OCI-LY7 (cell line): ENCODE results near the gene CNOT6. TPM values are rescaled to one million over a fixed set of nuclear protein-coding genes. Genes with fewer than 3 reads are reported as not detected.
A peak's percentile ranks its signal among the peaks of the same experiment; 100 is the strongest.
"Not testable (repeated sequence)": the region's sequence is repeated elsewhere in the genome, so short reads cannot be mapped to it uniquely, and the experiment has no call there.

Experiments
- BruUV-seq: library from RNA; stranded (reverse); fragments of 400-500 nt; replicated peaks from 2 replicates; lab custom pipeline; 2021; lab: Mats Ljungman, UMichigan
- CTCF ChIA-PET: fragments of 300-600 bp; sonication (Branson Sonifier 250); formaldehyde crosslinking; loops from one replicate; lab custom pipeline; 2022; ENCODE audit warnings: antibody characterized with exemption; ENCODE audit not compliant: unreplicated experiment; lab: Charles Lee
- POLR2A ChIA-PET: fragments of 300-600 bp; sonication (Branson Sonifier 250); formaldehyde crosslinking; loops from one replicate; lab custom pipeline; 2022; ENCODE audit warnings: antibody characterized with exemption; lab: Charles Lee
- DNase-seq: peaks from one replicate; pipeline ENCODE4 v3.0.0-alpha.2; 2015; ENCODE audit warnings: low spot score
- H2AFZ ChIP-seq: fragments of 200-600 bp; sonication (generic), shearing (Covaris generic); 2 replicates; pipeline ENCODE4 v1.6.1; 2014; ENCODE audit warnings: mild to moderate bottlenecking, antibody characterized with exemption, low read length, moderate library complexity
- H3K27ac ChIP-seq: fragments of 200-600 bp; sonication (generic); 2 replicates; pipeline ENCODE4 v1.5.1; 2014; ENCODE audit warnings: mixed run types, low read depth, mild to moderate bottlenecking, moderate library complexity, low read length, inconsistent platforms; ENCODE audit not compliant: poor library complexity, severe bottlenecking
- H3K36me3 ChIP-seq: fragments of 200-600 bp; sonication (generic); 2 replicates; pipeline ENCODE4 v1.6.1; 2014; ENCODE audit warnings: mild to moderate bottlenecking, antibody characterized with exemption, low read length, moderate library complexity, mixed read lengths; ENCODE audit not compliant: insufficient read depth
- H3K4me1 ChIP-seq: fragments of 200-600 bp; sonication (generic); 2 replicates; pipeline ENCODE4 v1.5.1; 2014; ENCODE audit warnings: mild to moderate bottlenecking, low read length; ENCODE audit not compliant: insufficient read depth, poor library complexity, severe bottlenecking
- H3K4me2 ChIP-seq: fragments of 200-600 bp; sonication (generic); 2 replicates; pipeline ENCODE4 v1.6.1; 2014; ENCODE audit warnings: mild to moderate bottlenecking, low read length
- H3K4me3 ChIP-seq: fragments of 200-600 bp; sonication (generic); 2 replicates; pipeline ENCODE4 v1.5.1; 2014; ENCODE audit warnings: mild to moderate bottlenecking, low read depth, low read length; ENCODE audit not compliant: poor library complexity, severe bottlenecking
- H3K79me2 ChIP-seq: fragments of 200-600 bp; sonication (generic); 2 replicates; pipeline ENCODE4 v1.6.1; 2016; ENCODE audit warnings: low read depth, mild to moderate bottlenecking, low read length, moderate library complexity, mixed read lengths; ENCODE audit not compliant: insufficient read depth
- H3K9me2 ChIP-seq: fragments of 200-600 bp; sonication (generic); 2 replicates; pipeline ENCODE4 v1.6.1; 2016; ENCODE audit warnings: mild to moderate bottlenecking, low read length, mixed read lengths; ENCODE audit not compliant: insufficient read depth
- H3K9me3 ChIP-seq: fragments of 200-600 bp; sonication (generic); 2 replicates; pipeline ENCODE4 v1.6.1; 2014; ENCODE audit warnings: mild to moderate bottlenecking, mixed run types, low read length, mixed read lengths
- H4K20me1 ChIP-seq: fragments of 200-600 bp; sonication (generic); 2 replicates; pipeline ENCODE4 v1.6.1; 2014; ENCODE audit warnings: mild to moderate bottlenecking, antibody characterized with exemption, low read length, moderate library complexity, mixed read lengths; ENCODE audit not compliant: insufficient read depth
- EZH2phosphoT487 ChIP-seq: fragments of 200-600 bp; sonication (generic); IDR thresholded peaks from 2 replicates; pipeline ENCODE4 v1.6.1; 2018; ENCODE audit warnings: low read depth, borderline replicate concordance, mild to moderate bottlenecking, mixed run types, antibody characterized with exemption, low read length, moderate library complexity, mixed read lengths
- intact Hi-C: fragments of 100-400 bp; cut with micrococcal nuclease; formaldehyde crosslinking; loops from one replicate; pipeline ENCODE4 v1.10.0; 2022; ENCODE audit not compliant: unreplicated experiment
- total RNA-seq, 2 experiments: library from RNA; depleted of rRNA in 1 of 2; stranded (reverse); fragments of >200 nt in 1 of 2; shearing (Covaris generic) in 1 of 2; gene quantifications; 2 replicates each; pipeline ENCODE4 v1.2.3, GENCODE V29; 2014 to 2022
- TF ChIP-seq, protein P1 (sequence below): fragments of 200-600 bp; sonication (generic); conservative IDR thresholded peaks from 2 replicates; pipeline ENCODE4 v1.5.1; 2014; ENCODE audit warnings: mild to moderate bottlenecking, antibody characterized with exemption, low read length, moderate library complexity, mixed read lengths

The CNOT6 gene
- total RNA-seq, 2 experiments from 2014 or later, result 9.4 to 30.1 TPM

GRCh38 chr5:180470966-180471582, 23.1 kb upstream of the CNOT6 start:
- H3K4me1 ChIP-seq, result no peaks in the 10 kb centered on the region

GRCh38 chr5:180471866-180472265, 22.3 kb upstream of the CNOT6 start:
- CTCF ChIA-PET, result no interaction called here
- no peak for TF ChIP-seq EZH2phosphoT487
- TF ChIP-seq, protein P1, sequence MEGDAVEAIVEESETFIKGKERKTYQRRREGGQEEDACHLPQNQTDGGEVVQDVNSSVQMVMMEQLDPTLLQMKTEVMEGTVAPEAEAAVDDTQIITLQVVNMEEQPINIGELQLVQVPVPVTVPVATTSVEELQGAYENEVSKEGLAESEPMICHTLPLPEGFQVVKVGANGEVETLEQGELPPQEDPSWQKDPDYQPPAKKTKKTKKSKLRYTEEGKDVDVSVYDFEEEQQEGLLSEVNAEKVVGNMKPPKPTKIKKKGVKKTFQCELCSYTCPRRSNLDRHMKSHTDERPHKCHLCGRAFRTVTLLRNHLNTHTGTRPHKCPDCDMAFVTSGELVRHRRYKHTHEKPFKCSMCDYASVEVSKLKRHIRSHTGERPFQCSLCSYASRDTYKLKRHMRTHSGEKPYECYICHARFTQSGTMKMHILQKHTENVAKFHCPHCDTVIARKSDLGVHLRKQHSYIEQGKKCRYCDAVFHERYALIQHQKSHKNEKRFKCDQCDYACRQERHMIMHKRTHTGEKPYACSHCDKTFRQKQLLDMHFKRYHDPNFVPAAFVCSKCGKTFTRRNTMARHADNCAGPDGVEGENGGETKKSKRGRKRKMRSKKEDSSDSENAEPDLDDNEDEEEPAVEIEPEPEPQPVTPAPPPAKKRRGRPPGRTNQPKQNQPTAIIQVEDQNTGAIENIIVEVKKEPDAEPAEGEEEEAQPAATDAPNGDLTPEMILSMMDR, result no peak
- Histone ChIP-seq H3K79me2 (no peaks in the 10 kb centered on the region), H3K4me2 (no peak overlapping the region), H3K9me3 (no peaks in the 10 kb centered on the region), H2AFZ (no peak overlapping the region), H3K4me3 (no peak overlapping the region), H3K36me3 (no peaks in the 10 kb centered on the region), H3K27ac (no peak overlapping the region), H4K20me1 (no peaks in the 10 kb centered on the region), H3K4me1 (no peaks in the 10 kb centered on the region), H3K9me2 (no peaks in the 10 kb centered on the region)
- BruUV-seq, result no TSS peak
- no peak for DNase-seq
- POLR2A ChIA-PET, result no interaction called here
- intact Hi-C loops, result loop anchor here (1.0 to 5.0 kb wide), 2 partner anchors 179 to 270 kb away; no protein-coding TSS in a partner anchor

More at GRCh38 chr5:180470966-180471582, 23.1 kb upstream of the CNOT6 start:
- ChIA-PET CTCF (no interaction called here), POLR2A (interaction anchor here (0.6 kb wide), 1 partner anchor 17 kb away, joined by 3 read pairs; no protein-coding TSS in a partner anchor)
- Histone ChIP-seq H2AFZ (no peak overlapping the region), H3K4me3 (no peak overlapping the region), H3K9me3 (no peaks in the 10 kb centered on the region), H3K4me2 (no peak overlapping the region), H3K9me2 (no peaks in the 10 kb centered on the region), H3K27ac (no peak overlapping the region), H3K79me2 (no peaks in the 10 kb centered on the region), H3K36me3 (no peaks in the 10 kb centered on the region), H4K20me1 (no peaks in the 10 kb centered on the region)
- no peak for TF ChIP-seq EZH2phosphoT487
- TF ChIP-seq, protein P1, result peak; percentile 94
- DNase-seq, result peak; percentile 62
- intact Hi-C loops, result loop anchor here (1.0 to 5.0 kb wide), 2 partner anchors 178 to 269 kb away; no protein-coding TSS in a partner anchor
- BruUV-seq, result no TSS peak

DNA sequence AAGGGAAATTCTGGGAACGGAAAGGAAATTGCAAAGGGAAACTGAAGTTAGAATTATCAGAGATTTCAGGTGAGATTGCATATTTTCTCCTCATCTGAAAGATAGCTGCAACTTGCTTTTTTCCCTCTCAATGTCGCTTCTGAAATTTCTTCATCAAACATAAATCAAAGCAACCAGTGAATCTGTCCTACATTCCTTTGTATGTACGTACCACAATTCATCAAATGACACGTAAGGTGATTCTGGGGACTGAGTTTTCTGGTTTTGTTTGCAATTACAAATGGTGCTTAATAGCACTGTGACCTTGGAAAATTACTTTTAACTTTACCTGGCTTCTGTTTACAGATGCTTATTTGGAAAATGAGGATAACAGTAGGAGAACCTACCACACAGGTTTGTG, 21.9 kb upstream of the CNOT6 start:
- no TSS peak for BruUV-seq
- H4K20me1 ChIP-seq, result no peaks in the 10 kb centered on the region
- TF ChIP-seq EZH2phosphoT487, result no peak
- TF ChIP-seq, protein P1, result no peak
- ChIA-PET CTCF (no interaction called here), POLR2A (no interaction called here)
- no peak for DNase-seq
- no peaks in the 10 kb centered on the region for H3K79me2 ChIP-seq
- H3K36me3 ChIP-seq, result no peaks in the 10 kb centered on the region
- no peak overlapping the region for H3K27ac ChIP-seq
- H2AFZ ChIP-seq, result no peak overlapping the region
- H3K4me3 ChIP-seq, result no peak overlapping the region
- H3K9me2 ChIP-seq, result no peaks in the 10 kb centered on the region
- H3K4me2 ChIP-seq, result no peak overlapping the region
- H3K9me3 ChIP-seq, result no peaks in the 10 kb centered on the region
- intact Hi-C loops, result loop anchor here (5.0 kb wide), 1 partner anchor 270 kb away; no protein-coding TSS in a partner anchor
- no peaks in the 10 kb centered on the region for H3K4me1 ChIP-seq

DNA sequence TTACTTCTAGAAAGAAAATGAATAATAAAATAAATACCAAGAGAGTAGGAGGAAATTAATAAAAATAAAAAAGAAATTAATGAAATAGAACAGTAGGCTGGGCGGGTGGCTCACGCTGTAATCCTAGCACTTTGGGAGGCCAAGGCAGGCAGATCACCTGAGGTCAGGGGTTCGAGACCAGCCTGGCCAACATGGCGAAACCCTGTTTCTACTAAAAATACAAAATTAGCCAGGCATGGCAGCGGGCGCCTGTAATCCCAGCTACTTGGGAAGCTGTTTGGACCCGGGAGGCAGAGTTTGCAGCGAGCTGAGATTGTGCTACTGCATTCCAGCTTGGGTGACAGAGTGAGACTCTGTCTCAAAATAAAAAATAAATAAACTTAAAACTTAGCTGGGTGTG, 20.8 kb upstream of the CNOT6 start:
- POLR2A ChIA-PET, result interaction anchor here (0.6 kb wide), 1 partner anchor 27 kb away, joined by 3 read pairs; no protein-coding TSS in a partner anchor
- H3K4me2 ChIP-seq, H3K4me3 ChIP-seq, H3K79me2 ChIP-seq, H4K20me1 ChIP-seq, H2AFZ ChIP-seq, H3K4me1 ChIP-seq, H3K9me2 ChIP-seq, DNase-seq, H3K36me3 ChIP-seq, H3K9me3 ChIP-seq, BruUV-seq, CTCF ChIA-PET, H3K27ac ChIP-seq: not testable (repeated sequence)
- intact Hi-C loops, result loop anchor here (5.0 kb wide), 1 partner anchor 271 kb away; no protein-coding TSS in a partner anchor
